NCI-H2196 treated with DMSO at 0.1 percent for 48 hours (cell line): Measurements from ENCODE around the gene SFSWAP.
A peak's percentile ranks its signal among the peaks of the same experiment; 100 is the strongest.
"Not testable (repeated sequence)": the region's sequence is repeated elsewhere in the genome, so short reads cannot be mapped to it uniquely, and the experiment has no call there.

Experiments
- DNase-seq: peaks from one replicate; lab custom pipeline; 2025; ENCODE audit not compliant: unreplicated experiment; lab: John Stamatoyannopoulos, UW

Gene SFSWAP

DNA sequence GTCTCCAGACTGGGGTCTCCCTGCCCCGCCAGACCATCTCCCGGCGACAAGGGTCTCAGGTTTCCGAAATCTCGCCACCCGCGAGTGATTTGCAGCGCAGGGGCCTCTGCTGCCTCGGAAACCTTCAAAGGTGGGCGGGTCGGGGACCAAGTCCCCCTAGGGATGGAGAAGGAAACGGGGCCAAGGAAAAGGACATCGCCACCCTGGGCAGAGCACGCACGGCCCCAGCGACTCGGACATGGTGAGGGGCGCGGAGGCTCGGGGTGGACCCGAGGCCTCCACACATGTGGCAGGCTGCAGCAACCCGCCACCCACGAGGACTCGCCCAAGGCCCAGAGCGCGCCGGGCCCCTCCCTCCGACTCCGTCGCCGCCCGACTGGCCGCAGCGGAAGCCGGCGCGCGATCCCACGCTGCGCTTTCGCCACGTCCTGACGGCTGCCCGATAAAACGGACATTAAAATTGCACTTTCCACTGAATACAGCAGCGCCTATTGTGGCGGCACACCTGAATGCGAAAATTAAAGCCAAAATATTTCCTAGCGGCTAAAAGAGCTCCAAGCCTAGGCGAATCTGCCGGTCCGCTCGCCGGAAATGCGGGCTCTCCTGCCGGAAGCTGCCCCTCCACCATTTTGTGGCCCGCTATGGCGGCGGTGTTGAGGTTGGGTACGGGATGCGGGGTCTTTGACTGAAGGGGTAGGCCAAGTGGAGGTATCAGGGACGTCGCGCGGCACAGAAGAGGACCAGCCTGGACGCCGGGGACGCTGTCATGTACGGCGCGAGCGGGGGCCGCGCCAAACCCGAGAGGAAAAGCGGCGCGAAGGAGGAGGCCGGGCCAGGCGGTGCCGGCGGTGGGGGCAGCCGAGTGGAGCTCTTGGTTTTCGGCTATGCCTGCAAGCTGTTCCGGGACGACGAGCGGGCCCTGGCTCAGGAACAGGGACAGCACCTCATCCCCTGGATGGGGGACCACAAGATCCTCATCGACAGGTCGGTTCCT, at the start of gene SFSWAP:
Gene SFSWAP (plus strand): TSS at position 627 of the 994 bp plus-strand sequence. CDS start 140 bp downstream, at position 767.
- peak; percentile 60 for DNase-seq

DNA sequence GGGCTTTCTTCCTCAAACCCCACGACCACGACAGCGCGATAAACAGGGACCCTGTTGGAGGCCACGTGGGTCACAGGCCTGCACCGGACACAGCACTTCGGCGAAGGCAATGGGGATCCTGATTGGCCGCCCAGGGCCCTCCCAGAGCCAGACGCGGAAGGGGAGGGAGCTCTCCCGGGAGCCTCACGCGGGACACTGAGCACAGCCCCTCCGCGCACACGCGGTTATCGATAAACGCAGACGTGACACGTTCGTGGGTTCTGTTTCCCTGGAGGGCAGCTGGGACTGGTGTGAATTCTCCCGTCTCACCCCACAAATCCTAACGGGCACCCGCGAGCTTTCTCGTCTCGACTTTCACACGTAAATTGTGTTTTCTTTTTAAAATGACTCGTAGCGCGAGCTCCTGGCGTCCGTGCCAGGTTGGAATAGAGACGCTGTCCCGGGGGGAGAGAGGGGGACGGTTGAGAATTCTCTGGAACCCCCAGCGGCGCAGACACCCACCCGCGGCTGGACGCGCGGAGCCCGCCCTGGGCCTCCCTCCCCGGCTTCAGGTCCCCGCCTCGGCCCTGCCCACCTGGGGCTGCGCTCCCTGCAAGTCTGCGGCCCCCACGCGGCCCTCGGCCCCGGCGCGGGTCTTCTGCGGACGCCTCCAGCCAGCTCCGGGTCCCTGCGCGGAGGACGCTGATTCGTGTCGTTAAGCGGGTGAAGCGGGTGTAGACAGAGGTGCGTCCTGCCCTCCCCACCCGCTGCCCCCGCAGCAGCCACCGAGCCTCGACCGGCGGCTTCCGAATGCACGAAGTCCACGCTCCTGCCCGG, 49.5 kb upstream of the SFSWAP start:
- DNase-seq, result not testable (repeated sequence)

DNA sequence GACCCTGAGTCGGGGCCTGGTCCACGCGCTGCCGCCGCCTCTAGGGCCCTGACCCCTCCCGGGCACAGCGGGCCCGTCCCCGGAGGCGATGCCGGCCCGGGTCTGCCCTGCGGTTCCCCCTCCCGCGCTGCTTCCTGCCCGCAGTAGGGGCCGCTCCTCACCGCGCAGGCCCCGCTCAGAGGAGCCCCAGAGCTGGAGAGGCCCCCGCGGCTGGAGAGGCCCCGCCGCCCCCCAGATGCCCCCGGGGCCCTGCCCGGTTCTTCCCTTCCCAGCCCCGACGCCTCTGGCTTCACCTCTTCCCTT, 49.0 kb upstream of the SFSWAP start:
- not testable (repeated sequence) for DNase-seq

DNA sequence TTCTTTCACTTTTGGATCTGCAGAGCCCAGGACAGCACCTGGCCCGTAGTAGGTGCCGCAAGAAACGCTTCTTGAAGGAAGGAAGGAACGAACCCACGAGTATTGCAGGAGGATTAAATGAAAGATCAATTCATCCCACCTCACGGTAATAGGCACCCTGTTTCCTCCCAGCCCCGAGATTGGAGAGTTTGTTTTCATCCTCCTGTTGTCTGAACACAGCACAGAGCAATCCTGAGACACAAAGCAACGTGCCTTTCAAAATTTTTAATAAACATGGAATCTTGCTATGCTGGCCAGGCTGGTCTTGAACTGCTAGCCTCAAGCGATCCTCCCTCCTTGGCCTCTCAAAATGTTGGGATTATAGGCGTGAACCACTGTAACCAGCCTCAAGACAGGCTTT, 48.5 kb upstream of the SFSWAP start:
- DNase-seq, result not testable (repeated sequence)

DNA sequence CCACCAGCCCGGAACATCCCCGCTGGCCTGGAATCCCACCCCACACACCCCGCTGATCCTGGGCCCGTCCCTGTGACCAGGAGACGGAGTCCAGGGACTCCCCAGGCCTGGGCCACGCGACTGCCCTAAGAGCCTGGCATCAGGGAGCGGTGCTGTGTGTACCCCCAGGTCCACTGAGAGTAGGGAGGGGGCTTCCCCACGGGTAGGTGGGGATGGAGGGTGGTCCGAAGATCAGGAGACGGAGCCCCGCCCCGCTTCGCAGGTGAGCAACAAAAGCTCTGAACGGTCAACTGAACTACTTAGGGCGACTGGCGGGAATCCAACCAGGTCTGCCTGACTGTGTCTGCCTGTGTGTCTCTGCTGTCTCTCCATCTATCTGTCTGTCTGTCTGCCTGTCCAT, 45.2 kb upstream of the SFSWAP start:
- DNase-seq, result not testable (repeated sequence)

DNA sequence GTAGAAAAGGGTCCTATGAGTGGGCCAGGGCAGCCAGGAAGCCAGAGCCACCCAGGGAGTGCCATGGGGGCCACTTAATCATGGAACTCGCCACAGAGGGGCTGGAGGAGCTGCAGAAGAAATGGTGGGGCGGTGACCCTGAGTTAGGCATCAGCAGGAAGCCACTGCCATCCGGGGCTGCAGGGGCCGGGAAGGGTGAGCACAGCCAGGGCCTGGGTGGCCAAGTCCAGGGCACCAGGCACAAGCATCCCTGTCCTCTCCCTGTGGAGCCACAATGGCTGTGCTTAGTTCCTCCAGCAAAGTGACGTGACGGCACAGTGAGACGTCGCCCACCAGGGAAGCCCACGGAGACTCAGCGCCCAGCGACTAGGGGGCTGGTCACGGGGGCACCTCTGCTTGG, 44.4 kb upstream of the SFSWAP start:
- not testable (repeated sequence) for DNase-seq

DNA sequence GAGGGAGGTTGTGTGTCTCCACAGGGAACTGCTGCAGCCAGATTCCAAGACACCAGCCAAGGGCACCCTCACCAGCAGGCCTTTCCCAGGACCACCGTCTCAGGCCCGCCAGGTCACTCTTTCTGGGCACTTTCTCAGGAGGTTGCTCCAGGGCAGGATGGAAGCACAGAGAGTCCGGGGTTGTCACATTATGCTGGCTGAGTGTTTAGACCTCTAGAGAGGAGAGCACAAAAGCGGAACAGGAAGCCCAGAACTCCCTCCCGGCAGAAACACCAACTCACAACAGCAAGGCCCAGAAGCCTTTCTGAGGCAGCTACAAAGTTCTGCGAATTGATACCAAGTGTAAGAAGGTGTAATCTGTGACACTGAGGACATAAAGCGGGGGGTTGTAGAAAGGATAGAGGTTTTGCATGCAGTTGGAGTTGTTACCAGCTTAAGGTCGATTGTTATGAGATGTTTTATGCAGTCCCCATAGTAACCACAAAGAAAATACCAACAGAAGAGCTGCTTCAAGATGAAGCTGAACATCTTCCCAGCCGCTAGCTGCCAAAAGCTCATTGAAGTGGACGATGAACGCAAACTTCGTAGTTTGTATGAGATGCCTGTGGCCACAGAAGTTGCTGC, 43.8 kb upstream of the SFSWAP start:
- not testable (repeated sequence) for DNase-seq

DNA sequence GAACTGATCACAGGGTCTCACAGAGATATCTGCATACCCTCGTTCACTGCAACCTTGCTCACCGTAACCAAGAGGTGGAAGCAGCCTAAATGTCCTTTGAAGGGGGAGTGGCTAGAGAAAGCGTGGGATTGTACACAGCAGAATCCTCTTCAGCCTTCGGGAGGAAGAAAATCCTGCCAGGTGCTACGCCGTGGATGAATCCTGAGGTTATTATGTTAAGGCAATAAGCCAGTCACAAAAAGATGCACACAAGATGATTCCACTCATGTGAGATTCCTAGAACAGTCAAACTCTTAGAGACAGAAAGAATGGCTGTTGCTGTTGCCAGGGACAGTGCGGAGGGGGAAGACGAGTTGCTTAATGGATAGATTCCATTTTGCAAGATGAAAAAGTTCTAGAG, 39.6 kb upstream of the SFSWAP start:
- no peak for DNase-seq

DNA sequence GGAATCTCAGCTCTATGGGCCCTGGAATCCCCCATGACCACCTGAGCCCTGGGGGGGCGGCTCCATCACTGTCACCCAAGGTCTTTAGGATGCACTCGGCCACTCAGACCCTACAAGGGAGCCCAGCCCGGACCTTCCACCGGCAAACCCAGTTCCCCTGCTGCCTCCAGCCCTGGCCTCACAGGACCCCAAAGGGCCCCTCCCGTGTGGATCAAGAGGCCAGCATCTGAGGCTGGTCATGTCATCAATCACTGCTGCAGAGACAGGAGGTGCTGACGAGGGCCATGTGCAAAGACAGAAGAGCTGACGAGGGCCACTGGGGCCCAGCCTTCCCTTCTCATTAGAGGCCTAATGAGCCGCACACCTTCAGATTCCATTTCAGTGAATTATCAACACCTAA, 39.0 kb upstream of the SFSWAP start:
- DNase-seq, result no peak

DNA sequence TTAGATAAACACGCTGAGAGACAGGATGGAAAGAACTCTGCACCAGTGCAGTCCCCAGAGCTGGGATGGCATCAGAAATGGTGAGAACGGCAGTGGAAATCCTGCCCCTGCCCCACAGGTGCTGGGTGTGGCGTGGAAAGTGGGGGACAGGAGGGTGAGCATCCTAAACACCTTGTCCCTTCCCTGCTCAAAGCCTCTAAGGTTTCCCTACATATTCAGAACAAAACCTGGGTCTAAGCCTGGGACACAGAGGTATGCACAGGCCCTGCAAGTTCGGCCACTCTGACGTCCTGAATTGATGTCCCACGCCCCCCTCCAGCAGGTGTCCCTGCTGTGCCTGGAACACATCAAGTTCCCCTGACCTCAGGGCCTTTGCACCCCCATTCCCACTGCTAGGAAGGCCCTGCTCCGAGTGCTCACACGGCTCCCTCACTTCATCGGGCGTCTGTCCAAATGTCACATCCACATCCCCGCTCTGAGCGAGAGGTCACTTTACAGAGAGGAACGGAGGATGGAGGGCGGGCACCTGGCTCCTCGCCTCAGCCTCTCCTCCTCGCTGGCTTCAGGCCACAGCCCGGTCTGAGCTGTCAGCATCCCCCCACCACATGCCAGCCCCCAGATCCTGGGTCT, 38.5 kb upstream of the SFSWAP start:
- no peak for DNase-seq

DNA sequence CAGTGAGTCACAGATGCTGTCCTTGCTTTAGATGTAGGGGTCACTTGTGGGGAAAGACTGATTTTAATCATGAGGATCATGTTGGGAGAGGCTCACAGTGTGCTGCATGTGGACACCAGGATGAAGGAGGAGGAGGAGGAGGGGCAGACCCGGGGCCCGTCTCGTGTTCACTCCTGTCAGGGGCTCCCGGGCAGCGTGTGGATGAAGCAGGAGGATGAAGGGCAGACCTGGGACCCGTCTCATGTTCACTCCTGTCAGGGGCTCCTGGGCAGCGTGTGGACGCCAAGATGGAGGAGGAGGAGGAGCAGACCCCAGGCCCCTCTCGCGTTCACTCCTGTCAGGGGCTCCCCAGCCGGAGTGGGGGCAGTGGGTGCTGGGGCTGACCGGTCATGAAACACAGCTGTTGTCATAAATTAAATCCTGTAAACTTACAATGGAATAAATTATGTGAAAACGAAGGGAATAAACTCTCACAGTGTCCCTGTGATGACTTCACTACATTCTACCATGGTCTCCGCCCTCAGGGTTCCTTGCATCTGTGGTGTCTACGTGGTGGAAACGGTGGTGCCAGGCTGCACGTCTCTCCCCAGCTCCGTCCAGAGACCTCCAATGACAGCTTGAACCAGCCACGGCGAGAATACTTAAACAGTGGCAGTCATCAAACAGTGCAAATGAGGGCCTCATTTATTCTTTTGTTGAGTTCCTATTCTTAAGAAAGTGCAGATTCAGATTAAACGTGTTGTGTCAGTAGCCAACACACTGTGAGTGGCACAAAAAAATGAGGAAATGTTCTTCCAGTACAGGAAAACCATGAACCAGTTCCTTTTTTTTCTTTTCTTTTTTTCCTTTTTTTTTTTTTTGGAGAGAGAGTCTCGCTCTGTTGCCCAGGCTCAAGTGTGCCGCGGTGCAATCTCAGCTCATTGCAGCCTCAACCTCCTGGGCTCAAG, 37.7 kb upstream of the SFSWAP start:
- DNase-seq, result no peak

DNA sequence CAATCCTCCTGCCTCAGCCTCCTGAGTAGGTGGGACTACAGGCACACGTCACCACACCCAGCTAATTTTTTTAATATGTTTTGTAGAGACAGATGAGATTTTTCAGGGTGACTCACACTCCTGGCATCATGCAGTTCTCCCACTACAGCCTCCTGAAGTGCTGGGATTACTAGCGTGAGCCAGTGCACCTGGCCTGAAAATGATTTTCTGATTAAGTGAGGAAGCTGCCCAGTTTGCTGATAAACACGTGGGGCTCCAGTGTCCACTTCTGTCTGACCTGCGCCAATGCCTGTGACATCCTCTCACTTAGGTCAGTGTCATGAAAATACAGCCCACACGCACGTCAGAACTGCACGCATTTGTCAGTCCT, 37.0 kb upstream of the SFSWAP start:
- peak; percentile 19 for DNase-seq

DNA sequence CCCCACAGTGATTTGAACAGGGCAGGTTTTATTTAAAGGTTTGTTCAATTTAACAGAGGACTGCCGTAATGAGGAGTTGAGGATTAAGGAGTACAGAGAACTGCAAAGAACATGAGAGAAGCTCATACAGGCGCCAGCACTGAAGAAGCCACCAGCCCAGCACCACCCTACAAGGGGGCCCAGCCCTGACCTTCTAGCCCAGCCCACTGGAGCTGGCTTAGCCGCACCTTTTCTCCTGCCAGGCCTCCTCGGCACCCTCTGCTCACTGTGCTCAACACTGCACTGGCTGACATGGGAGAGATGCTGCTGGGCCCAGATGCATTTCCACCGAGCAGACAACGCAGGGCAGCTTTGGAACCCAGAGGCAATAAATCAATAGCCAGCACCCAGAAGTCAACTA, 36.5 kb upstream of the SFSWAP start:
- no peak for DNase-seq

DNA sequence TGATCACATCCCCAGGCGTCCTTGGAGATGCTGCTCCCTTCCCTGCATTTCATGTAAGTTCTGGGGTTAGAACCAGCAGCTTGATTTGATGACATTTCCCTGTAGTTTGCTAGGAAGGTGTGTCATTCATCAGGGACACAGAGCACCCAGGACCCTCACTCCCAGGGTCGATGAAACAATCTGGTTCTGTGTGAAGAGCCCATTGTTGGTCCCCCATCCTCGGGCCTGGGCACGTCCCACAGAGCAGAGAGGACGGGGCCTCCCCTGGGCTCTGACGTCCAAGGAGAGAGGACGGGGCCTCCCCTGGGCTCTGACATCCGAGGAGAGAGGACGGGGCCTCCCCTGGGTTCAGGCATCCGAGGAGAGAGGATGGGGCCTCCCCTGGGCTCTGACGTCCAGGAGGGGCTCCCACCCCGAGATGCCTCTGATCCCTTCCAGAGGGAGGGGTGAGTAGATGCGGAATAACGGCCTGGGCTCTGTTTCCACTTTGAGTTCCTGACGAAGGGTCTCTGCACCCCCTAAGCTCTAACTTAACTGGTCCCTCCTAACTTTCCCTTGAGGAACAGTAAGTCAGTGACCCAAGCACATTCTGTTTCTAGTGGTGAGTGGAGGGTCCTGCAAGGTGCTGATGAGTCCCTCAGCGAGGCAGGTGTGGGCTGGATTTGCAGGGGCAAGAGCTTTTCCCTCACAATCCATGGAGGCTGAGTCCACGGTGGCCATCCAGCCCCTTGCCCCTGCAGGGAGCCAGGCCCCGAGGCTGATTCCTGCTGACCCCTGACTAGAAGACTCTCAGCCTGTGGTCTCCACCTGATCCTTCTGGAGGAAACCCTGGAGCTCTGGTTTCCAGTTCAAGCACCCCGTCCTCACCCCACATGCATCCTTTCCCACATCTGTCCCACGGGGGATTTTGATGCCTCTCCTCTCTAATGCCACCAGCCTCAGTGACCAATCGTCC, 35.5 kb upstream of the SFSWAP start:
- no peak for DNase-seq

DNA sequence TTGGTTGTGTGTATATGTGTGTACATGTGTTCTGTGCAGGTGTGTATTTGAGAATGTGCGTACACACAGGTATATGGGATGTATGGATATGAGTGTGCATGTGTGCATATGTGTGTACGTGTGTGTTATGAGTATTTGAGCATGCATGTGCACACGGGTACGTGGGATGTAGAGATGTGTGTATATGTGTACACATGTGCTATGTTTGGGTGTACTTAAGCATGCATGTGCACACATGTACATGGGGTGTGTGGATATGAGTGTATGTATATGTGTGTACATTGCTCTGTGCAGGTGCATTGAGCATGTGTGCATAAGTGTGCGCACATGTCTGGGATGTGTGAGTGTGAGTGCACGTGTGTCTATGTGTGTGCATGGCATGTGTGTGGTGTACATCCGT, 34.3 kb upstream of the SFSWAP start:
- DNase-seq, result no peak

DNA sequence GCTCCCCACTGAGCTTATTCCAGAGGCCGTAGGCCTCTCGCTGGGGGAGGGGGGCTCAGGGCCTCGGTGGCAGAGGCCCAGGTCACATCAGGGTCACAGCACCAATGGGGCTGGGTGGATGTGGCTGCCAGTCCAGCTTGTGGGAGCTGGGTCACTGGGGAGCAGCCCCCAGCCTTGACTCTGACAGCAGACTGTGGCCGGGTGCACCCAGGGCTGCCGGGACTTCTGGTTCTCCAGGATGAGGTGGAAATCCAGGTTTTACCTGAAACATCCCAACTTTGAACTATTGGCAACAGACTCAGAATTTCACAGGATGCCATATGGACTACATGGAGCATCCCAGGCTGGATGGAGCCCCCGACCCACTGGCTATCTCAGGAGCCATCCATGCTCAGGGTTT, 33.8 kb upstream of the SFSWAP start:
- DNase-seq, result not testable (repeated sequence)

DNA sequence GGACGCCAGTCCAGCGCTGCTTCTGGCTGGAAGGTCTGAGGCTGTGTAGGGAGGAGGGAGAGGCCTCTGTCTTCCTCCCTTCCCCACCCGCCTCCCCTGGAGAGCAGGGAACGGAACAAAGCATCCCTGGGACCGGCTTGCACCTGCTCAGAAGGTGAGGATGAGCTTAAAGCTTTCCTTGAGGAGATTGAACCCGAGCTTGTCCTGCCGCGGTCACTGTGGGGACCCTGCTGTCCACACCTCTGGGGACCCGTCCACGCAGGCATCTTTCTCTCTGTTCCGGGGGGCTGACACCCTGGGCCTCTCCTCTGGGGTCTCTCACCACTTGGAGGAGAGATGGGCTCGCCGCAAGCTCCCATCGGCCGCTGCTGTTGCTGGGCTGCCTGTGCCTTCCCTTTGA, 33.2 kb upstream of the SFSWAP start:
- no peak for DNase-seq

DNA sequence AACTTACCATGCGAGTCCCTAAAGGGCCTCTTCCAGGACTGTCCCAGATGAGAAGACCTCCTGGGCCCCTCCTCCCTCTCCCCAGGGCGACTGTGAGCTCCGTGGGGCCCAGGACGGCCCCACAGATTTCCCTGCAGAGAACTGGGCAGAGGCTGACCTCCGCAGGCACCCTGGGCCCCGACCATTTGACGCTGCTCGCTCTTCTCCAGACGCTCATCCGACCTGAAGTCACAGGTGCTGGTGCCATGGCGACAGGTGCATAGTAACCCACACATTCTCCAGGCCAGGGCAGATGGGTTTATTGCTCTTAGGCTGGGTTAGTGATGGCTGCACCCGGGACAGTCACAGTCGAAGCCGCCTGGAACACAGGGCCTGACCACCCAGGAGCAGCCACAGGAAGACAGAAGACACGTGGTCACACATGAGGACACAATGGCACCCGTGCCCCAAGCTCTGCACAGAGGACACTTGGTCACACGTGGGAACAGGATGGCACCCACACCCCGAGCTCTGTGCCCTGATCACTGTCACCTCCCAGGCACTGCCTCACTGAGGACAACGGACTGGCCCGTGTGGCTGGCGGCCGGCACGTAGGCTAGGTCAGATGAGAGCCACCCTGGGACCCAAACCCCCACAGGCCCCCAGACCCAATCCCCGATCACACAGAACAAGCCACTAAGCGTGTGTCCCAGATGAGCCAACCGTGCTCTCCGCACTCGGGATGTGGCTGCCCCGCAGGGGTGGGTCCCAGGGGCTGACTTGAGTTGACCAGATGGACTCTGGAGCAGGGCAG, 32.3 kb upstream of the SFSWAP start:
- DNase-seq, result not testable (repeated sequence)
